GM18511 (cell line): ENCODE data around the gene CRIP2.

ENCODE experiments used
- ATAC-seq: cut with Tn5 transposase; IDR thresholded peaks from one replicate; pipeline ENCODE4 v1.9.1; 2021; ENCODE audit warnings: mild to moderate bottlenecking, moderate library complexity; ENCODE audit not compliant: unreplicated experiment

CRIP2 gene

DNA sequence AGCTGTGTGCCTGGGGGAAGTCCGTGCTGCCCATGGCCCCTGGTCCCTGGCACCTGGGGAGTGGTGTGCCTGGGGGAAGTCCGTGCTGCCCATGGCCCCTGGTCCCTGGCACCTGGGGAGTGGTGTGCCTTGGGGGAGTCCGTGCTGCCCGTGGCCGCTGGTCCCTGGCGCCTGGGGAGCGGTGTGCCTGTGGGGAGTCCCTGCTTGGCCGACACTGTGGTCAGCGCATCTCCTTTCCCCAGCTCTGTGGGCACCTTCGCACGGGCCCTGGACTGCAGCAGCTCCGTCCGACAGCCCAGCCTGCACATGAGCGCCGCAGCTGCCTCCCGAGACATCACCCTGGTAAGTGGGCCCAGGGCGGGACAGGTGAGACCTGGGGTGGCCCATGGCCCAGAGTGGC is 14.5 kb upstream of the CRIP2 start:
- ATAC-seq = no peak

DNA sequence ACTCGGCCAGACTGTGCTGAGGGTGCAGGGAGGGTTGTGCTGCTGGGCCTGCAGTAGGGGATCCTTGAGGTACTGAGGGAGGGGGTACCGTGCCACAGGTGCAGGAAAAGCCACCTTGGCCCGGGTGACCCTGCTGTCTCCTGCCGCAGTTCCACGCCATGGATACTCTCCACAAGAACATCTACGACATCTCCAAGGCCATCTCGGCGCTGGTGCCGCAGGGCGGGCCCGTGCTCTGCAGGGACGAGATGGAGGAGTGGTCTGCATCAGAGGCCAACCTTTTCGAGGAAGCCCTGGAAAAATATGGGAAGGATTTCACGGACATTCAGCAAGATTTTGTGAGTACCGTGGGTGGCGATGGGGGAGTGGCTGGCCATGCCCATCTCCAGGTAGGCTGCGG is 14.0 kb upstream of the CRIP2 start:
- ATAC-seq = no peak

DNA sequence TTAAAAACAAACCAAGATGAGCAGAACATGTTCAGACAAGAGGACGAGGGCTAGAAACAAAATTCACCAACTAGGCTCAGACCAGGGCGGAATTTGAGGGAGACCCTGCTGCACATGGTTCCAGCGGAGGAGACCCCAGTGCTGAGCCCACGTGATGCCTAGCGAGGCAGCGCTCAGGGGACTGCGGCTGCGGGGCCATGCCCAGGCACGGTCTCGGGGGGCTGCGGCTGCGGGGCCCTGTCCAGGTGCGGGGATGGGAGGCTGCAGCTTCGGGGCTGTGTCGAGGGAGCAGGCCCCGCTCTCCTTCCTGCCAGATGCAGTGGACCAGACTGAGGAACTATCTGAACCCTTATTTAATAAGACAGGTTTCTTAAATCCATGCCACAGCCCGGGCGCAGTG is 12.7 kb upstream of the CRIP2 start:
- no peak for ATAC-seq

DNA sequence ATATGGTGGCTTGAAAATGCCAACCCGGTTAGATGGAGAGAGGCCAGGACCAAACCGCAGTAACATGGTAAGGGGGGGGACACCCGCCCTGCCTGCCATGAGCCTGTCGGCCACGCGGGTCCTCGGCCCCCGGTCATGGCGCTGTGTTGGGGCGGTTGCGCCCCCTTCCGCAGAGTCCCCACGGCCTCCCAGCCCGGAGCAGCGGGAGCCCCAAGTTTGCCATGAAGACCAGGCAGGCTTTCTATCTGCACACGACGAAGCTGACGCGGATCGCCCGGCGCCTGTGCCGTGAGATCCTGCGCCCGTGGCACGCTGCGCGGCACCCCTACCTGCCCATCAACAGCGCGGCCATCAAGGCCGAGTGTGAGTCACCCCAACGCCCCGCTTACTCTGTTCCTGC is 10.1 kb upstream of the CRIP2 start:
- ATAC-seq = no peak

DNA sequence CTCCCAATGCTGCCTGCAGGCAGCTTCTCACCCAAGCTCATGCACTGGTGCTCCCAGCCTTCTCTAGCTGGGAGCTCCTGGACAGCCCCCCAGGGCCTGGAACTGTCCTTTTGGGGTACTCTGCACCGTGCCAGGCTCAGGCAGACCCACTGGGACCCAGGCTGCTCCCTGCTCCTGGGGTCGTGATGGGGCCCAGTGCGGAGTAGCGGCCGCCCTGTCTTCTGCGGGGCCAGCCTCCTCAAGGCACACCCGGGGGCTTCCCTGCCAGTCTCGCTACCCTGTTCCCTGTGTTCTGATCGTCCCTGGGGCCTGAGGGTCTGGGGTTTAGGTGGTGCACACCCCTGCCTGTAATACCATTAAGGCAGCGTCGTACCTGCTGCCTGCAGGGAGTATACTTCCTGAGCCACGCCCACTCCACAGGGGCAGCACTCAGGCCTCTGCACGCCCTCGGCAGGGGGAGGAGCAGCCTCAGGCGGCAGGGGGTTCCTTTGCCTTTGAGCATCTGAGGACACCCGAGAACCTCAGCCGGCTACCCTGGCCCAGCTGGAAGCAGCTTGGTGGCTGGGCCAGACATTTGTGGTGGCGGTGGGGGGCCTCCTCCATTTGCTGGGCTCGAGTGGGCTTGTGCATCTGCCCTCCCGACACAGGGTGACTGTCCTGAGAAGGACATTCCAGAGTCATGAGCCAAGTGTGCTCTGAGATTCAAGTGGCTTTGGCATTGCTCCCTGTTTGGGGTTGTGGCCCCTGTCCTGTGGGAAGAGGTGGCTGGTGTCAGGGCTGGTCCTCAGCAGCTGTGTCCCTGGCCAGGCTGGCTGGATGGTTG is 9.2 kb upstream of the CRIP2 start:
- ATAC-seq = no peak

DNA sequence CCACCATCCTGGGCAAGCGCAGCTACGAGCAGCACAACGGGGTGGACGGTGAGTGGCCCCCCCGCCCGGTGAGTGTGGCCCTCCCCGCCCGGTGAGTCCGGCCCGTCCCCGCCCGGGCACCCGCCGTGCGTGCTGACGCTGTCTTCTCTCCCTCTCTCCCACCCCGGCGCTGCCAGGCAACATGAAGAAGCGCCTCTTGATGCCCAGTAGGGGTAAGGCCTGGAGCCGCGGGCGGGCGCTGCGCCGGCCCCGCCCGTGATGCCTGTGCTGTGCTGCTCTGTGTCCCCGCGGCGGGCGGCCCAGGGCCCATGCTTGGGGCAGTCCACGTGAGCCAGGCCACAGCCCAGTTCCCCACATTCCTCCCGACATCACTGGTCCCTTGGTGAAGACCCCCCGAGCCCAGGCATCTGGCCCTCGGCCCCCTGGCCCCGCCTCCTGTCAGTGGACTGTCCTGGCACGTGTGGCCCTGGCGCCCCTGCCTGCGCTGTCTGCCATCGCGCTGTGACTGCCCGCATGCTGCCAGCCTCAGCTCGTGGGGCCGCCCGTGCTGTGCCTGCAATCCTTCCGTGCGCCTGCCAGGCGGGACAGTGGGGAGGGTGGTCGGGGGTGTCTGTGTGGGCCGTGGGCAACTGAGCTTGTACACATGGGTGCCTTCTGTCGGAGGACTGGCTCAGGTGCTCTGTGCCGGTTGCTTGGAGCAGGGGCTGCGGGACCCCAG is 7.9 kb upstream of the CRIP2 start:
- no peak for ATAC-seq

DNA sequence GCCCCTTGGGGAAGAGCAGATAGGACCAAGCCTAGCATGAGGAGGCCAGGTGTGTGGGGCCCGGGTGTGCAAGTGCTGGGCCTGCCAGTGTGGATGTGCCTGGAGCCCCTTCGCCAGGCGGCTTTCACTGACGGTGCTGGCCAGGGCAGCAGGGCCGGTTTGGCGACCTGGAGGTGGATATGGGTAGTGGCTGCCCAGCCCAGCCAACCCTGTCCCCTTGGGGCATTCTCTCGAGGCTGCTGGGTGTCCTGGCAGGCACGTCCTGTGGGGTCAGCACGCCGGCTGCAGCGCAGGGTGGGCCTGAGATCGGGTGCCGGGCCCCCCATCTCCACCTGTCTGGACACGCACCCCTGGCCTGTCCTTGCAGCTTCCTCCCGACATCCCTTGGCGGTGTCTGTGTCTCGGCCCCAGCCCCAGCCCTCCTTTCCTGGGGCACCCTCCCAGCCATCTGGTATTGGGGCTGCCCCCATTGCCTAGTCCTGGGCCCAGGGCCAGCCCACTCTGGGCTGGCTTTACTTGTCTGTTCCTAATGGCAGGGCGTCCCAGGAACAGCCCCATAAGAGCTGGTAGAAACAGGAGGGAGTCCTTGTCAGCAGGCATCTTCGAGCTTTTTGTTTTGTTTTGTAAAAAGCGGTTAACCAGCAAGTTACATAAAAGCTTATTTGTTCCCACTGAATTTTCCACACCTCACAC is 7.2 kb upstream of the CRIP2 start:
- ATAC-seq = no peak

DNA sequence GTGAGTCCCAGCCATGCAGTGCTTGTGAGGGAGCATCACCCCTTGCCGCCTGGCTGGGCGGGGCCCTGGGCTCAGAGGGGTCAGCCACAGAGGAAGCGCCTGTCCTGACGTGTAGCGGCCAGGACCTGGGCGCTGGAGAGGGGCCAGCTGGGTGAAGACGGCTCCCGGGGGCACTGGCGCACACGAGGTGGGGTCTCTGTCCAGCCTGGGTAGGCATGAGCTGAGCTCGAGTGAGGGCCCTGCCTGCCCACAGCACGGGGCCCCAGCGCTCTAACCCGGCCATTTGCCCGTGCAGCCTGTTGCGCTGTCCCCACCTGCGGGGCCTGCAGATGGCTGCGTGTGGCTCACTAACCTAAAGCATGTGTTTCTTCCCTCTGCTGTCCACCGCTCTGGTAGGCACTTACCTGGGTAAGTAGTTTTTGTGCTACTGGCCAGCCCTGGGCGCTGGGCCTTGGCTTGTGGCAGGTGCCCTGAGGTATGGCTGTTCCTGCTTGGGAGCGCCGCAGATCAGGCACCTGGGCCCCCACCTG is 6.6 kb upstream of the CRIP2 start:
- no peak for ATAC-seq

DNA sequence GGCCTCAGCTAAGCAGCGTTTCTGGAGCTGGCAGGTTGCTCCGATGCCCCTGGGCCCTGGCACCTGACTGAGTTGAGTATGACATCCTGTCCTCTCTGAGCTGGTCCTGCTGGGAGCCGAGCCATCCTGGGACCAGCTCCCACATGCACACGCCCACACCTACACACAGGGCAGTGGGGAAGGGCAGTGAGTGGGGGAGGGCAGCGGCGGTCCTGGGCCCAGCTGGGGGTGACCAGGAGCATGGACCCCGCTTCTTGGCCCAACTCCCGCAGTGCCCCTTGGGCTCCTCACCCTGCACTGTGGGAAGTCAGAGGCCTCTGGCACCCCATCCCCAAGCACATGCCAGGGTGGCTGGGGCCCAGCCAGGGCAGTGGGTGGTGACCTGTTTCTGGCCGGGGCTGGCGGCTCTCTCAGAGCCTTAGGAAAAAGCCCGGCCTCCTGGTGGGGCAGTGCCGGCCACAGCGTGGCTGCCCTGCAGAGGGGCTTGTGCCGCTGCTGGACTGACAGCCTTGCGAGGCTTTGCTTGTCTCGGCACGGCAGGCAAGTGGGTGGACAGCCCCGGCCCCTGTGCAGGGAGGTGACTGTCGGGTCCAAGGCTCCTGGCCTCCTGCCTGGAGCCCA is 5.9 kb upstream of the CRIP2 start:
- no peak for ATAC-seq

DNA sequence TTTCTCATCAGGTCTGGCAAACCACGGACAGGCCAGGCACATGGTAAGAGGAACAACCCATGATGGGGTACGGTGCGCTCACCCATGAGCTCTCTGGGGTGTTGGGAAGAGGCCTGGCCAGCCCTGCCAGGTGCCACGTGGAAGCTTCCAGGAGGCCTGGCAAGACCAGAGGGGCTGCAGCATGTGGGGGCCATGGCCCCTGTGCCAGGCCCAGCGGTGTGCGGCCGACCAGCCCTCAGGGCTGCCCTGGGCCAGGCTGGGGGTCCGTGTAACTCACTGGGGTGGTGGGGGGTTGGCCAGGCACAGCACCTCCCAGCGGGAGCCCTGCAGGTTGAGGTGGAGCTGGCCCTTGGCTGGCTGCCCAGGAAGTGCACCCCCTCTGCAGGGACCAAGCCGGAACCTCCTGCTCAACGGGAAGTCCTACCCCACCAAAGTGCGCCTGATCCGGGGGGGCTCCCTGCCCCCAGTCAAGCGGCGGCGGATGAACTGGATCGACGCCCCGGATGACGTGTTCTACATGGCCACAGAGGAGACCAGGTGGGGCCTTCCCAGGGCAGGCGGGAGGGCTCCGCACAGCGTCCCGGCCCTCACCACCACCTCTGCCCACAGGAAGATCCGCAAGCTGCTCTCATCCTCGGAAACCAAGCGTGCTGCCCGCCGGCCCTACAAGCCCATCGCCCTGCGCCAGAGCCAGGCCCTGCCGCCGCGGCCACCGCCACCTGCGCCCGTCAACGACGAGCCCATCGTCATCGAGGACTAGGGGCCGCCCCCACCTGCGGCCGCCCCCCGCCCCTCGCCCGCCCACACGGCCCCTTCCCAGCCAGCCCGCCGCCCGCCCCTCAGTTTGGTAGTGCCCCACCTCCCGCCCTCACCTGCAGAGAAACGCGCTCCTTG is 4.9 kb upstream of the CRIP2 start:
- no peak for ATAC-seq

DNA sequence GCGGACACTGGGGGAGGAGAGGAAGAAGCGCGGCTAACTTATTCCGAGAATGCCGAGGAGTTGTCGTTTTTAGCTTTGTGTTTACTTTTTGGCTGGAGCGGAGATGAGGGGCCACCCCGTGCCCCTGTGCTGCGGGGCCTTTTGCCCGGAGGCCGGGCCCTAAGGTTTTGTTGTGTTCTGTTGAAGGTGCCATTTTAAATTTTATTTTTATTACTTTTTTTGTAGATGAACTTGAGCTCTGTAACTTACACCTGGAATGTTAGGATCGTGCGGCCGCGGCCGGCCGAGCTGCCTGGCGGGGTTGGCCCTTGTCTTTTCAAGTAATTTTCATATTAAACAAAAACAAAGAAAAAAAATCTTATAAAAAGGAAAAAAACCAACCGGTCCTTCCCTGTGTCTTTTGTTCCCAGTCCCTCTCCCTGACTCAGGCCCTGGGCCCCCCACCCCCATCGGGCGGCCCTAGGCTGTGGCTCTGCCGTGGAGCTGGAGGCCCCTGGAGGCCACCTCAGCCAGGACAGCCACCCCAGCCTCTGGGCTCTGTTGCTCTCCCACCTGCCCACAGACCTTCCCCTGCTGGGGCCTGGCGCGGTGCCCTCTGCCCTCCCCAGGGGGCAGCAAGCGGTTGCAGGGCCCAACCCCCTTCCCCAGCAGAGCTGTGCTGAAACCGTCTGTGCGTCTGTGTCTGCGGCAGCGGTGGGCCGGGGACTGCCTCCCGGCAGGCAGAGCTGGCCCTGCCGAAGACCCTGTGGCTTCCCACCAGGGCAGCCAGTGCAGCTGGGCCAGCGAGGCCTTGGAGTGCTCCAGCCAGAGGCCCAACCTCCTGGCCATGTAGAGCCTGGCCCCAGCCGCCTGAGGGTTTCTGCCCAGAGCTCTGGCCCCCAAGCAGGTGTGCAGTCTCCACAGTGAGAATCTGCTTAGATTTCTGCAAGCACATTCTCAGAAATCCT is 4.0 kb upstream of the CRIP2 start:
- ATAC-seq = no peak

DNA sequence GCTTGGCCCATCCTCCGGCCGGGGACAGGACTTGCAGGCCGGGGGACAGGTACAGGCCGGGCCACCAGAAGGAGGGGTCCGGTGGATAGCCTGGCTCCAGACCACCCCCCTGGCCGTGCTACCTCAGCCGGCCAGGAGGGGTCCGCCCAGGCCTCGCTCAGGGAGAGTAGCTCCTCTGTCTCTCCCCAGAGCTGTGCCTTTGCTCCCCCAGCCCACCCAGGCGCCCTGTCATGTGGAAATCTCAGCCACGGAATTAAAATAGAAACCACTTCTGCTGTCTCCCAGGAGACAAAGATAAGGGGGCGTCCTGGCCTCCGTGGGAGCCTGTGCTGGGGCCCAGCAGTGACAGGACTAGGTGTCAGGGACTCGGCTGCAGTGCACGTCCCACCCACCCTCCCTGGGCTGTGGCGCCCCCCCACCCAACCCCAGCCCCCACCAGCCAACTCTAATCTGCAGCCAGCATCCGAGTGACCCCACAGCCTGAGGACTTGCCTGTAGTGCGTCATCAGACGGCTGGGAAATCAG is 3.3 kb upstream of the CRIP2 start:
- ATAC-seq = no peak

DNA sequence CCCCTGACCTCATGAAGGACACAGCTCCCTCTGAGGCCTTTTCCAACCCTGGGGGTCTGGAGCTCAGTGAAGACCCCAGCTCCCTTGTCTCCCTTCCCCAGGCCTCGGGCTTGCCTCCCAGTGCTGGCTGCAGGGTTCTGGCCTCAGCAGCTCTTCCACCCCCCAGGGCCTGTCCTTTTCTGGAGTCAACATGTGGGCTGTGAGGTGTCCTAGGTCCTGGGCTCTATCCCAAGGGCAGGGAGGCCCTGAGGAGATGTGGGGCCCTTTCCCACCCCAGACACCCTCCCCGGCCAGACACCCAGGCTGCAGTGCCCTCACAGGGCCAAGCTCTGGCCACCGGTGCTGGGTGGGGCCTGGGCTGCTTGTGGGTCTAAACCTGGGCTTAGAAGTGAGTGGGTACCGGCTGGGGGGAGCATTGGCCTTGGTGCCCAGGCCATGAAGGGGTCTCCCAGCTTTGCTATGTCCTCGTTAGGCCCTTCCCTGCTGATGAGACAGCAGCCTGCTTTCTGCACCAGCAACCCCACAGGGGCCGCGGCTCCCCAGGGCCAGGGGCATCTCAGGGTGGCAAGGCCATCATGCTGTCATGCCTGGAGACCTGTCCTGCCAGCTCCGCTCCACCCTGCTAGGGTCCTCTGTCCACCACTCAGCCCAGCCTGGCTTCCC is 2.7 kb upstream of the CRIP2 start:
- no peak for ATAC-seq

DNA sequence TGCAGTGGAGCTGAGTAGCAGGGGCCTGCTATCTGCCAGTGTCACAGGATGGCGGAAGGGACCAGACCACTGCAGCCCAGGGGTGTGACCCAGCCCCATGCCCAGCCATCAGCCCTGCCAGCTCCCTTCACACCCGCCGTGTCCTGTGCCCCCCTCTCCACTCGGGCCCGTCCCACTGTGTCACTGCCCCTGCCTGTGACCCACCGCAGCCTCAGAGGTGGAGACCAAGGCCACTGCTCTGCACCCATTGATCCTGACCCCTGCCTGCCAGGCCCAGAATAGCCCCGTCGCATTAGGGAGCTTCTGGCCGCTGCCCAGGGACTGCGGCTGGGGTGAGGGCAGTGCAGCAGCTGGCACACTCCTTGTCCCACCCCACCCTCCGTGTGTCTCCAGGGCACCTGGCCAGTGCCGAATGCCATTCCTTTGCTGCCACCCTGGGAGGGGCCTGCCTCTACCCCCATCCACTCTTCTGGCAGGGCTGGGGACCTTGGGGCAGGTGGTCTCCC is 2.1 kb upstream of the CRIP2 start:
- ATAC-seq = no peak

DNA sequence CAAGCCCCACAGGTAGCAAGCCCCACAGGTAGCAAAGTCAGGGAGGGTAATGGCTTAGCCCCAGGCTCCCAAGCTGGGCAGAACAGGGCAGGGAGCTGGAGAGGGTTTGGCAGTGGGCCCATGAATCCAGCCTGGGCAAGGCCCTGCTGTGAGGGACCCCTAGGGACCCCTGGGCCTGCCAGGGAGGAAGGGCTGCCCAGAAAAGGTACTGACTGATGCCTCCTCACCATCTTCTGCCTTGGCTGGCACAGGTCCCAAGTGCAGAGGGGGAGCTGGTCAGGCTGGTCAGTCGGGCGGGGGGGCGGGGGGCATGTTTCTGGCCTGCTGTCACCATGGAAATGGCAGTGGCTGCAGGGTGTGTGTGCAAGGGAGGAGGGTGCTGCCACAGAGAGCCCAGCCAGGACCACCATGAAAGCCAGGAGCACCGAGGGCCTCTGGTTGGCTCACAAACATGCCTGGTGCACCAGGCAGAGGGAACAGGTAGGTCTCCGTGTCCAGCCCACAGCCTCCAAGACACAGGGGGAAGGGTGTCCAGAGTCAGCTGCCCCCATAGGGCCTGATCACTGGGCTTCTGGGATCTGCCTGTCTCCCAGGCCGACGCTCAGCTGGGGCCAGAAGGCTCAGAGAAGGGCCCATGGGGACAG is 1.5 kb upstream of the CRIP2 start:
- no peak for ATAC-seq

DNA sequence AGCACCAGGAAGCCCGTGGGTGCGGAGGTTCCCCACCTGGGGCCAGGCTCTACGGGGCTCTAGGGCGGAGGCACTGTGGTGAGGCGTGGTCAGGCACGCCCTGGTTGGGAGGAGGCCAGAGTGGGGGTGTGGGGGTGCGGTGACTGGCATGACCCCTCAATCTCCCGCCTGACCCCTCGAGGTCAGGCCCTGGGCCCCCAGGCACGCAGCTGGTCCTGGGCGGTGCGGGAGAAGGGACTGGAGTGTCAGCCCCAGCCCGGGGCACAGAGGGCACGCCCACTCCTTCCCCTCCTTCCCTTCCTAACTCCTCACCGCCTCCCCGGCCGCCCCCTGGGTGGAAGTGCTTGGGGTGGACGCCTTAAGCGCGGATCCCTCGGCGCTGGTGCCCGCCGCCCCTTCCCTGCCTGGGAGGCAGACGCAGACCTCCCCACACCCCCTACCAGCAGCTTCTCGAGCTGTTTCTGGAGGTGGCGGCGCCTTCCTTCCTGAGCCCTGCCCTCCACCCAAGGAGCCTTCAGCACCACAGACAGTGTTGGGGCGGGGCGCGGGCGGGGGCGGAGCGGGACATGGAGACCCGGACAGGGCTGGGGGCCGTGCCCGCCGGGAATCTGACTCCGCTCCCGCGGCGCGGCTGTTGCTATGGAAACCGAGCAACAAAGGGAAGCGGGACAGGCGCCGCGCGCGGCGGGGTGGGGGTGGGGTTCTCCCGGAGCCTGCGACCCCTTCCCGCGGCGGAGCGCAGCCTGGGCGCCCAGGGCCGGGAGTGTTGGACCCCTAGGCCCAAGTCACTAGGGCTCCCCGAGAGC is 741 bp upstream of the CRIP2 start:
- no peak for ATAC-seq
